GM13977 (cell line): Measurements from ENCODE around the gene RAB40AL.
"Not testable (repeated sequence)": the region's sequence is repeated elsewhere in the genome, so short reads cannot be mapped to it uniquely, and the experiment has no call there.

Source experiments
- DNase-seq: peaks from one replicate; pipeline ENCODE4 v3.0.0; 2012; ENCODE audit warnings: low spot score
- CTCF ChIP-seq: IDR thresholded peaks from 2 replicates; pipeline ENCODE4 v1.5.1; 2012; ENCODE audit warnings: mild to moderate bottlenecking, control low read depth; ENCODE audit not compliant: insufficient read depth; ENCODE audit errors: extremely low read depth, missing control alignments
- in situ Hi-C: fragments of 300-500 bp; cut with MboI; formaldehyde crosslinking; loops from one replicate; pipeline ENCODE4 v1.12.0; 2022; ENCODE audit warnings: low sequenced_read_pairs, low pct_unique_long_range_greater_than_20kb, mixed read lengths, inconsistent platforms; ENCODE audit not compliant: unreplicated experiment

Gene RAB40AL

GRCh38 chrX:102936972-102937371 is at the start of gene RAB40AL:
TSS of gene RAB40AL (plus strand) at chrX:102937272. CDS start at chrX:102937319, 47 bp downstream.
- DNase-seq, in situ Hi-C loops: not testable (repeated sequence)

GRCh38 chrX:102887687-102888086 is 49.4 kb upstream of the RAB40AL start:
- no peak for TF ChIP-seq CTCF
- in situ Hi-C loops: no loop called here
- DNase-seq: no peak

GRCh38 chrX:102892103-102892502 is 45.0 kb upstream of the RAB40AL start:
- in situ Hi-C loops: no loop called here
- TF ChIP-seq CTCF: no peak
- no peak for DNase-seq

- peak; percentile 75 for TF ChIP-seq CTCF
- in situ Hi-C loops: no loop called here
- DNase-seq: peak; percentile 10
Observed at GRCh38 chrX:102899940-102900916, 36.8 kb upstream of the RAB40AL start.

GRCh38 chrX:102902355-102902754 is 34.7 kb upstream of the RAB40AL start:
- no peak for DNase-seq
- TF ChIP-seq CTCF: no peak
- in situ Hi-C loops: no loop called here

- TF ChIP-seq CTCF: no peak
- in situ Hi-C loops: no loop called here
- DNase-seq: no peak
Observed at GRCh38 chrX:102930990-102931756, 5.9 kb upstream of the RAB40AL start.
